OCI-LY1 (cell line): ENCODE data around the gene KANK3.

Source experiments
- CTCF ChIP-seq: fragments of 200-600 bp; sonication (generic), shearing (Covaris generic); IDR thresholded peaks from 2 replicates; pipeline ENCODE4 v1.5.1; 2017; ENCODE audit warnings: mild to moderate bottlenecking, antibody characterized with exemption, low read length, moderate library complexity, mixed read lengths
- EZH2 ChIP-seq: fragments of 200-600 bp; sonication (generic), shearing (Covaris generic); IDR thresholded peaks from 2 replicates; pipeline ENCODE4 v1.8.0; 2017; ENCODE audit warnings: borderline replicate concordance, mixed run types, mild to moderate bottlenecking, antibody characterized with exemption, low read length, moderate library complexity, mixed read lengths

GRCh38 chr19:8366961-8367326 lies 23.9 kb upstream of the KANK3 start:
- TF ChIP-seq CTCF (no peak), EZH2 (no peak)
